H1 (cell line): ENCODE data around the gene ACADVL. TPM values are rescaled to one million over a fixed set of nuclear protein-coding genes. Genes with fewer than 3 reads are reported as not detected.

Source experiments
- CTCF ChIA-PET: fragments of 300-600 bp; sonication (Branson Sonifier 250); formaldehyde crosslinking; loops from one replicate; lab custom pipeline; 2021; ENCODE audit not compliant: partially characterized antibody; lab: Charles Lee
- POLR2A ChIA-PET: fragments of 300-600 bp; sonication (Branson Sonifier 250); formaldehyde crosslinking; loops from one replicate; lab custom pipeline; 2021; ENCODE audit warnings: inconsistent platforms; ENCODE audit not compliant: partially characterized antibody; lab: Charles Lee
- DNase-seq, 2 experiments: peaks; one replicate each; pipeline versions ENCODE4 v3.0.0 to v3.0.0-alpha.2; 2010 to 2022; ENCODE audit warnings: low spot score in 2 of 2, low read depth in 1 of 2, mixed read lengths in 1 of 2
- FAIRE-seq: peaks from 2 replicates; lab custom pipeline; 2011; peaks lifted over from hg19 to GRCh38; lab: Jason Lieb, UNC
- H2AFZ ChIP-seq: 2 replicates; pipeline ENCODE4 v1.8.1; 2012; ENCODE audit warnings: low read length, inconsistent platforms
- H2AK5ac ChIP-seq: 2 replicates; pipeline ENCODE4 v1.6.1; 2013; ENCODE audit warnings: low read depth, low read length
- H2BK120ac ChIP-seq: replicated peaks from 2 replicates; pipeline ENCODE3; 2013; ENCODE audit warnings: low read depth, low read length, inconsistent platforms
- H2BK12ac ChIP-seq: 2 replicates; pipeline ENCODE4 v1.6.1; 2013; ENCODE audit warnings: low read depth, low read length
- H2BK15ac ChIP-seq: 2 replicates; pipeline ENCODE4 v1.6.1; 2013; ENCODE audit warnings: low read length
- H2BK20ac ChIP-seq: 2 replicates; pipeline ENCODE4 v1.6.1; 2013; ENCODE audit warnings: low read length
- H2BK5ac ChIP-seq: 2 replicates; pipeline ENCODE4 v1.6.1; 2013; ENCODE audit warnings: low read depth, low read length
- H3K14ac ChIP-seq: 2 replicates; pipeline ENCODE4 v1.6.1; 2013; ENCODE audit warnings: inconsistent platforms; ENCODE audit not compliant: insufficient read length
- H3K18ac ChIP-seq: 2 replicates; pipeline ENCODE4 v1.6.1; 2013; ENCODE audit warnings: low read length; ENCODE audit errors: extremely low read depth
- H3K23ac ChIP-seq: 2 replicates; pipeline ENCODE4 v1.6.1; 2013; ENCODE audit warnings: inconsistent platforms; ENCODE audit not compliant: insufficient read length
- H3K23me2 ChIP-seq: 2 replicates; pipeline ENCODE4 v1.6.1; 2013; ENCODE audit warnings: low read depth, low read length
- H3K27ac ChIP-seq: 2 replicates; pipeline ENCODE4 v1.6.1; 2011; ENCODE audit warnings: low read depth, low read length, inconsistent platforms
- H3K27me3 ChIP-seq, 4 experiments: replicated peaks in 1 of 4; 1 replicate in 1 of 4; 2 replicates in 3 of 4; pipeline versions ENCODE4 v1.6.1 to v1.8.1; 2011 to 2013; ENCODE audit warnings: low read length in 3 of 4, mild to moderate bottlenecking in 3 of 4, inconsistent platforms in 2 of 4, mixed read lengths in 2 of 4, moderate library complexity in 1 of 4; ENCODE audit not compliant: control insufficient read depth in 3 of 4, insufficient read depth in 3 of 4; ENCODE audit errors: extremely low read depth in 1 of 4
- H3K36me3 ChIP-seq, 4 experiments: 2 replicates each; pipeline versions ENCODE4 v1.6.1 to v1.8.1; 2011 to 2013; ENCODE audit warnings: mild to moderate bottlenecking in 4 of 4, low read length in 3 of 4, moderate library complexity in 2 of 4, control low read depth in 1 of 4, inconsistent platforms in 1 of 4; ENCODE audit not compliant: insufficient read depth in 4 of 4, control insufficient read depth in 2 of 4
- H3K4ac ChIP-seq: replicated peaks from 2 replicates; pipeline ENCODE3; 2013; ENCODE audit warnings: low read length, low read depth, mixed read lengths, inconsistent platforms; ENCODE audit not compliant: insufficient read length
- H3K4me1 ChIP-seq, 4 experiments: replicated peaks in 1 of 4; 1 replicate in 1 of 4; 2 replicates in 3 of 4; pipeline versions ENCODE4 v1.6.1 to v1.8.1; 2011 to 2013; ENCODE audit warnings: low read length in 3 of 4, inconsistent platforms in 2 of 4, mixed read lengths in 1 of 4; ENCODE audit not compliant: insufficient read depth in 4 of 4, control insufficient read depth in 3 of 4
- H3K4me2 ChIP-seq, 2 experiments: 2 replicates each; pipeline versions ENCODE4 v1.6.1 to v1.8.1; 2011 to 2013; ENCODE audit warnings: low read depth in 2 of 2, low read length in 2 of 2, control low read depth in 1 of 2, inconsistent platforms in 1 of 2, mild to moderate bottlenecking in 1 of 2; ENCODE audit not compliant: insufficient read depth in 1 of 2
- H3K4me3 ChIP-seq, 4 experiments: fragments of 200-600, 300-600 bp in 1 of 4; sonication (generic), shearing (Covaris generic), sonication (Bioruptor Twin) in 1 of 4; 2 replicates each; pipeline versions ENCODE4 v1.5.1 to v1.8.1; 2011 to 2016; ENCODE audit warnings: low read length in 4 of 4, low read depth in 3 of 4, control low read depth in 2 of 4, inconsistent platforms in 2 of 4, mild to moderate bottlenecking in 2 of 4, mixed read lengths in 1 of 4, moderate library complexity in 1 of 4; ENCODE audit not compliant: insufficient read depth in 2 of 4; ENCODE audit errors: extremely low read depth in 1 of 4
- H3K56ac ChIP-seq: replicated peaks from 2 replicates; pipeline ENCODE3; 2013; ENCODE audit warnings: low read depth, mild to moderate bottlenecking, mixed read lengths, low read length, inconsistent platforms; ENCODE audit not compliant: insufficient read length
- H3K79me1 ChIP-seq: 2 replicates; pipeline ENCODE4 v1.6.1; 2013; ENCODE audit warnings: low read depth, low read length, control low read depth
- H3K79me2 ChIP-seq, 2 experiments: 2 replicates each; pipeline versions ENCODE4 v1.6.1 to v1.8.1; 2012 to 2013; ENCODE audit warnings: low read length in 2 of 2, mild to moderate bottlenecking in 2 of 2, inconsistent platforms in 1 of 2; ENCODE audit not compliant: insufficient read depth in 2 of 2, control insufficient read depth in 1 of 2
- H3K9ac ChIP-seq, 4 experiments: replicated peaks in 1 of 4; 1 replicate in 1 of 4; 2 replicates in 3 of 4; pipeline versions ENCODE4 v1.6.1 to v1.8.1; 2011 to 2013; ENCODE audit warnings: low read depth in 3 of 4, low read length in 3 of 4, control low read depth in 2 of 4, mild to moderate bottlenecking in 2 of 4, moderate library complexity in 2 of 4, inconsistent platforms in 1 of 4; ENCODE audit errors: extremely low read depth in 1 of 4
- H3K9me3 ChIP-seq, 2 experiments: 2 replicates each; pipeline versions ENCODE4 v1.6.1 to v1.8.1; 2012 to 2013; ENCODE audit warnings: mild to moderate bottlenecking in 2 of 2, moderate library complexity in 2 of 2, control low read depth in 1 of 2, inconsistent platforms in 1 of 2, low read depth in 1 of 2, low read length in 1 of 2, mixed read lengths in 1 of 2; ENCODE audit not compliant: insufficient read depth in 2 of 2
- H4K20me1 ChIP-seq, 2 experiments: replicated peaks in 1 of 2; 2 replicates each; pipeline versions ENCODE3 to v1.8.1; 2011 to 2013; ENCODE audit warnings: inconsistent platforms in 2 of 2, low read length in 2 of 2, mild to moderate bottlenecking in 1 of 2; ENCODE audit not compliant: insufficient read depth in 2 of 2, control insufficient read depth in 1 of 2
- H4K5ac ChIP-seq: 2 replicates; pipeline ENCODE4 v1.6.1; 2013; ENCODE audit warnings: low read length, low read depth, mixed read lengths, inconsistent platforms; ENCODE audit not compliant: insufficient read length
- H4K8ac ChIP-seq: 2 replicates; pipeline ENCODE4 v1.8.0; 2013; ENCODE audit warnings: mild to moderate bottlenecking, moderate library complexity, low read length, inconsistent platforms; ENCODE audit not compliant: insufficient read depth; ENCODE audit errors: extremely low read depth
- H4K91ac ChIP-seq: replicated peaks from 2 replicates; pipeline ENCODE3; 2013; ENCODE audit warnings: low read length, mixed read lengths, inconsistent platforms; ENCODE audit not compliant: insufficient read length
- CTCF ChIP-seq, 3 experiments: IDR thresholded peaks; 1 replicate in 2 of 3; 2 replicates in 1 of 3; pipeline versions ENCODE4 v1.5.1 to v1.6.1; 2011; ENCODE audit warnings: low read length in 3 of 3, mild to moderate bottlenecking in 3 of 3, inconsistent platforms in 2 of 3, low read depth in 1 of 3, moderate library complexity in 1 of 3; ENCODE audit not compliant: insufficient read depth in 1 of 3; ENCODE audit errors: control extremely low read depth in 1 of 3
- JUN ChIP-seq: IDR thresholded peaks from 2 replicates; pipeline ENCODE4 v1.6.1; 2011; ENCODE audit warnings: low read depth, mild to moderate bottlenecking, improper control_type of control experiment, low read length
- KDM1A ChIP-seq: fragments of 200-600, 300-600 bp; sonication (generic); IDR thresholded peaks from 2 replicates; pipeline ENCODE4 v1.7.1; 2016; ENCODE audit warnings: mild to moderate bottlenecking, low read length, borderline replicate concordance
- POLR2A ChIP-seq, 2 experiments: IDR thresholded peaks; 1 replicate in 1 of 2; 2 replicates in 1 of 2; pipeline ENCODE4 v1.6.1; 2011; ENCODE audit warnings: low read depth in 2 of 2, low read length in 2 of 2, mild to moderate bottlenecking in 2 of 2; ENCODE audit errors: control extremely low read depth in 1 of 2
- WGBS, 2 experiments: shearing (Covaris generic) in 1 of 2; methylation state at CpG; one replicate each; pipeline versions ENCODE4 v1.1.6 to v1.1.7; 2013 to 2015; ENCODE audit warnings: low lambda C conversion rate in 2 of 2, mixed read lengths in 2 of 2, inconsistent platforms in 1 of 2, low coverage in 1 of 2, missing lambda C conversion rate in 1 of 2; ENCODE audit not compliant: insufficient replicate concordance in 2 of 2, insufficient coverage in 1 of 2, insufficient read length in 1 of 2; ENCODE audit errors: extremely low coverage in 1 of 2, missing lambda C conversion rate in 1 of 2; 5-methylcytosine and 5-hydroxymethylcytosine counted together
- polyA plus RNA-seq, 7 experiments: library from polyadenylated mRNA; depleted of rRNA in 3 of 7; stranded (reverse) in 5 of 7; unstranded in 2 of 7; fragments of >200 nt in 5 of 7; fragments of 200-250 nt in 2 of 7; gene quantifications; 1 replicate in 5 of 7; 2 replicates in 1 of 7; 4 replicates in 1 of 7; pipeline versions ENCODE4 v1.2.1 to v1.2.3, GENCODE V29; 2011 to 2013; ENCODE audit warnings: missing spikeins in 2 of 7, mixed read lengths in 2 of 7
- total RNA-seq: library from RNA; stranded (reverse); fragmentation: NEBNext Ultra II Directional; extraction: Animal tissue kit (Norgen Biotek cat#: 25700); gene quantifications from 2 replicates; pipeline ENCODE4 v1.2.1, GENCODE V29; 2021

Gene ACADVL
- total and polyA plus RNA-seq, 2 of the 8 experiments (the other 6 are each of a cell fraction or from before 2014, with no cell fraction given), result 181 to 231 TPM

- Histone ChIP-seq H3K18ac (no peak overlapping the region), H4K20me1 (peaks cover 1 to 4% of the 10 kb centered on the region in 2 experiments), H3K4me3 (no peak overlapping the region), H4K5ac (no peak overlapping the region), H2BK12ac (no peak overlapping the region), H4K91ac (no peak overlapping the region), H3K4me1 (no peaks in the 10 kb centered on the region), H3K79me2 (no peaks in the 10 kb centered on the region), H3K4ac (no peak overlapping the region), H3K9ac (no peak overlapping the region), H3K27me3 (no peaks in the 10 kb centered on the region), H2BK120ac (no peak overlapping the region), H2BK5ac (no peak overlapping the region), H2BK20ac (no peak overlapping the region), H3K79me1 (no peaks in the 10 kb centered on the region), H3K36me3 (peaks cover 3 to 10% (median 9%) of the 10 kb centered on the region in 4 experiments; a peak in 5 of 8 replicates), H3K9me3 (no peaks in the 10 kb centered on the region), H3K56ac (no peak overlapping the region), H2AFZ (no peak overlapping the region), H2AK5ac (no peak overlapping the region), H3K27ac (no peak overlapping the region), H3K14ac (no peak overlapping the region), H4K8ac (no peak overlapping the region), H2BK15ac (no peak overlapping the region), H3K23me2 (no peaks in the 10 kb centered on the region), H3K23ac (no peak overlapping the region), H3K4me2 (no peak overlapping the region)
- TF ChIP-seq CTCF (IDR thresholded peaks at IDR 0.05; ENCODE audit: control extremely low read depth in 1 of 3, insufficient read depth in 1 of 3, low read depth in 1 of 3, low read length in 3 of 3) (peak; percentile 2 to 35 (median 20); a peak in 2 of 4 replicates), POLR2A (IDR thresholded peaks at IDR 0.05; ENCODE audit: control extremely low read depth in 1 of 2, low read depth in 2 of 2, low read length in 2 of 2) (0 out of 3 replicates have a peak, but pooled peaks of 1 of the 2 experiments have one; percentile 29), KDM1A (peak; percentile 53; the same call in 1 of the 2 replicates), JUN (no peak)
- FAIRE-seq (no peak), DNase-seq (no peak)
- CTCF ChIA-PET, result interaction anchor here (1.3 to 5.4 kb wide), 3 partner anchors 9 to 141 kb away, joined by 3 to 32 read pairs (median 7); partner anchors contain the start of gene SLC16A11
- 79% methylated on average over 7 of the region's 7 CpGs; no CpG with 5 or more reads in 1 of the 2 experiments for WGBS, 2 experiments
- POLR2A ChIA-PET, result interaction anchor here (0.6 to 1.9 kb wide), 6 partner anchors 8 to 121 kb away, joined by 3 to 8 read pairs (median 3); no protein-coding TSS in a partner anchor
These were observed 33.5 kb upstream of the ACADVL start for GRCh38 chr17:7186241-7186640.
